ENCODE data around the gene TNF.
A peak's percentile ranks its signal among the peaks of the same experiment; 100 is the strongest.

TNF gene

GRCh38 chr6:31544676-31545075 is 30.7 kb upstream of the TNF start:
- DNase-seq (ENCODE audit: low read depth) = no peak

GRCh38 chr6:31545291-31545690 is 30.1 kb upstream of the TNF start:
- no peak for DNase-seq (ENCODE audit: low read depth)

GRCh38 chr6:31546339-31546957 is 28.9 kb upstream of the TNF start, which contains the start of gene ATP6V1G2:
Gene ATP6V1G2 (minus strand): TSS chr6:31546608. CDS start chr6:31546559, 49 bp downstream.
- DNase-seq (ENCODE audit: low read depth) = peak; percentile 69

GRCh38 chr6:31546958-31547726 is 28.2 kb upstream of the TNF start, which contains the start of gene NFKBIL1:
Gene NFKBIL1 (plus strand): TSS chr6:31547608. CDS start chr6:31547695, 87 bp downstream.
- DNase-seq (ENCODE audit: low read depth) = peak; percentile 82

- no peak for DNase-seq (ENCODE audit: low read depth)
Observed at GRCh38 chr6:31547727-31548543, 27.4 kb upstream of the TNF start.

- no peak for DNase-seq (ENCODE audit: low read depth)
Observed at GRCh38 chr6:31548544-31548873, 26.9 kb upstream of the TNF start.

- peak; percentile 45 for DNase-seq (ENCODE audit: low read depth)
Observed at GRCh38 chr6:31551371-31551770, 24.0 kb upstream of the TNF start.

- DNase-seq (ENCODE audit: low read depth) = no peak
Observed at GRCh38 chr6:31556307-31556706, 19.1 kb upstream of the TNF start.

- no peak for DNase-seq (ENCODE audit: low read depth)
Observed at GRCh38 chr6:31557443-31558317, 17.7 kb upstream of the TNF start.

GRCh38 chr6:31558318-31558625 is 17.1 kb upstream of the TNF start:
- no peak for DNase-seq (ENCODE audit: low read depth)

- peak; percentile 50 for DNase-seq (ENCODE audit: low read depth)
Observed at GRCh38 chr6:31558631-31559500, 16.5 kb upstream of the TNF start.

GRCh38 chr6:31559606-31559957 is 15.8 kb upstream of the TNF start:
- DNase-seq (ENCODE audit: low read depth) = no peak

GRCh38 chr6:31559958-31560696 is 15.2 kb upstream of the TNF start:
- no peak for DNase-seq (ENCODE audit: low read depth)

- DNase-seq (ENCODE audit: low read depth) = no peak
Observed at GRCh38 chr6:31560697-31561058, 14.7 kb upstream of the TNF start.

GRCh38 chr6:31567531-31568370 is 7.6 kb upstream of the TNF start:
- DNase-seq (ENCODE audit: low read depth) = no peak

- no peak for DNase-seq (ENCODE audit: low read depth)
Observed at GRCh38 chr6:31568537-31568961, 6.8 kb upstream of the TNF start.

- no peak for DNase-seq (ENCODE audit: low read depth)
Observed at GRCh38 chr6:31569861-31570536, 5.4 kb upstream of the TNF start.

- DNase-seq (ENCODE audit: low read depth) = peak; percentile 63
Observed at GRCh38 chr6:31572041-31572911, 3.1 kb upstream of the TNF start, which contains the start of gene LTA. Gene LTA (plus strand): TSS chr6:31572289. CDS start chr6:31572743, 454 bp downstream.
